ENCODE measurements around the gene ASB1.

The ASB1 gene

DNA sequence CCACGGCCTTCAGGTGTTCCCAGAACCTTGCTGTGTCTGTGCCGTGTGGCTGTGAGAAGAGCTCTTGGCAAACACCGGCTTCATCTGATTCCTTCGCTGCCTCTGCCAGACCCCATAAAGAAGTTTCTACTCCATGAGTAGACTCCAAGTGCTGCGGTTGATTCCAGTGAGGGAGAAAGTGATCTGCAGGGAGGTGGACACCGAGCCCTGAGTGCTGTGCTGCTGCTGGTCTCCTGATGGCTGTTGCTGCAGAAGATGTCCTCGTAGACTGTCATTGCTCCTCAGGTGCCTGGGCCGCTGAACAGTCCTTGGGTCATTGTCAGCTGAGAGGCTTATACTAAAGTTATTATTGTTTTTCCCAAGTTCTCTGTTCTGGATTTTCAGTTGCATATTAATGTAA lies 19.6 kb downstream of the ASB1 start:
- FAIRE-seq = no peak

GRCh38 chr2:238448031-238448955 lies 21.6 kb downstream of the ASB1 start:
- no peak for FAIRE-seq

- no peak for FAIRE-seq
Observed at GRCh38 chr2:238449241-238449640, 22.5 kb downstream of the ASB1 start.

DNA sequence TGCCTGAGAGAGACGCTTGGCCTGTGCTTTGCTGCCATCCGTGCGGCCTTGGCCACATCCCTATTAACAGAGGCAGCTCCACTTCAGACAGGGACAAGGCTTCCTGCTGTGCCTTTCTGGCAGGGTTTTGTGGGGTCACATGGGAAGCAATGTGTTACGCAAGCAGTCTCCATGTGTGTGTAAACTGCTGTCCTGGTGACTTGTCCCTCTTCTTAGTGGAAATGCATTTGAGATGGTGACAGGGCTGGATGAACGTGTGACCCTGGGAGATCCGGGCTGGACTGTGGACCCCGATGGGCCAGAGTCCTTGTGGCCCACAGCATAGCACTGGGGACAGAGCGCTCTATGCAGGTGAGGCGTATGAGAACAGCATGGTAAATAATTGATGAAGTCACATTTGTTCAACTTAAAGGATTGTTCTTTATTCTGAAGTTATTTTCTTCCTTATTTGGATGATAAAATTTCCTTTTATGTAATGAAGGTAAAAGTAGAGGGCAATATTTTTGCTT lies 23.2 kb downstream of the ASB1 start:
- no peak for FAIRE-seq

GRCh38 chr2:238450440-238450861 lies 23.7 kb downstream of the ASB1 start:
- FAIRE-seq = no peak

GRCh38 chr2:238453842-238454241 lies 27.1 kb downstream of the ASB1 start:
- FAIRE-seq = no peak

DNA sequence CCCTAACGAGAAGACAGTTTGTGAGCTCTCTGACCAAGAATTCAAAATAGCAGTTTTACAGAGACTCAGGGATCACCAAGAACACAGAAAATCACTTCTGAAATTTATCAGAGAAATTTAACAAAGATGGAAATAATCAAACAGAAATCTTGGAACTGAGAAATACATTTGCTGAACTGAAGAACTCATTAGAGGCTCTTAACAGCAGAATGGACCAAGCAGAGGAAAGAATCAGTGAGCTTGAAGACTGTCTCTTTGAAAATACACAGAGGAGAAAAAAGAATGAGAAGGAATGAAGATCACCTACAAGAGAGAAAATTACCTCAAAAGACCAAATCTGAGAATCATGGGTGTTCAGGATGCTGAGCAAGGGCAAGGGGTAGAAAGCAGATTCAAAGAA lies 29.7 kb downstream of the ASB1 start:
- no peak for FAIRE-seq

DNA sequence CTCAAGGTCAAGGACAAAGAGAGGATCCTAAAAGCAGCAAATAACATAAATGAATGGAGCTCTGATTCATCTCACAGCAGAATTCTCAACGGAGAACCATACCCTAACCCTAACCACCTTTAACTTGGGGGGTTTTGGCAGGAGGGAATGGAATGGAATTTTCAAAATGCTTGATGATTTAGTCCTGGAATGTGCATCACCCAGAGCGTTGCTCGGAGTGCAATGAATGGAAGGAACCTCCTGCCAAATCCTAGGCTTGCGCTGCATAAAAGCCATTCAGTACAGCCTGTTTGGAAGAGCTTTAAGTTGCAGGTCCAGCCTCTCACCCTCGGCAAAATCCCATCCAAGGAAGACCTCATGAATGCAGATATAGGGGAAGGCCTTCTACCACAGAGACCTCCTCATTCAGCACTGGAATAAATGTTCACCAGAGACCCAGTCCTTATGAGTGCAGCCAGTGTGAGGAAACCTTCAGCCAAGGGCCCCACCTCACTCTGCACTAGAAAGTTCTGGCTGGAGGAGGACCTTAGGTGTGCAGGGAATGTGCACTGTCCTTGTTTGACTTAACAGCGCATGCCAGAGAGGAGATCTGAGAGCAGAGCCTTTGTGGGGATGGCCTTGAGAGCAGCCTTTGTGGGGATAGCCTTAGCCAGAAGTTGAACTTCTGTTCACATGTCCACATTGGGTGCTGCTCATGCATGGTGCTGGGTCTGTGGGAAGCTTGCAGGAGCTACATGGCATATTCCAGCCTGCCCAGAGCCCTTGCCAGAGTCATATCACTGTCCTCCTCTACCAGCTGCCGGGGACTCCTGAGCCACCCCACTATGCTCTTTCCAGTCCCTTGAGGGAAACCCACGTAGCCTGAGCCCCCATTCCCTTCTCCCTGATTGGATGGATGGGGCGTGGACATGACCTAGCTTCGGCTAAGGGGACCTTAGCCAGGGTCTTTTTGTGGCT lies 30.5 kb downstream of the ASB1 start:
- FAIRE-seq = no peak

- no peak for FAIRE-seq
Observed at GRCh38 chr2:238457927-238458324, 31.2 kb downstream of the ASB1 start.

DNA sequence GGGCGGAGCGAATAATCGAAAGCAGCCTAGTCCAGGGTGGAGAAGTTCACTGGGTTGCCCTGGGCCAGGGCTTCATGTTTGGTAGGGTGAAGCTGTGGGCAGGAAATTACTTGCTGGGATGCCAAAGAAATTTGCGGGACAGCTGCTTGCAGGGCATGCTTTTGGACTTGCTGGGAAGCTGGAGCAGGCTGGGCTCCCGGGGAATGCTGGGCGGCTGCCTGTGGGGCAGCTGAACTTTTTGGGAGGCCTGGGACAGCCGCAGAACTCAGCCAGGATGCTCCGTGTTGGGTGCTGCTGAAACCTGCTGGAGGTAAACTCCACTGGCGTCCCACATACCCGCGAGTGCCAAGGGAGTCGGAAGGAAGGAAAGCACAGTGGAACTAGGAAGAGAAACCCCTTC lies 31.9 kb downstream of the ASB1 start:
- FAIRE-seq = no peak

GRCh38 chr2:238459081-238459629 lies 32.4 kb downstream of the ASB1 start:
- no peak for FAIRE-seq

GRCh38 chr2:238461051-238461450 lies 34.3 kb downstream of the ASB1 start:
- FAIRE-seq = no peak

DNA sequence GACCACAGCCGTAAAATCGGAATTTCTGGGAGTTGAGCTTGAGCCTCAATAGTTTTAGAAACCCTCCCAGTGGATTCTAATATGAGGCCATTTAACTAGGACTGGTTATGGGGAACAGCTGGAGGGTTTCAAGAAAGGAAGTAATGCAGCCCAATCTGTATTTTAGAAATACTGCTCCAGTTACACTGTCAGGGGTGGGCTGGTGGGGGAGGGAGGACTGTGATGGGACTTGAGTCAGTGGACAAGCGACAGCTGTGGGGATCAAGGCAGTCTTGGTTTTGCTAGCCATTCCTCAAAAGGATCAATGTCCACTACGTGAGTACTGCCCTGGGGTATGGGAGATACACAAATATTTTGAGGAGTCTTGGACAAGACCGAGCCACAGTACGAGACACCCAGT lies 34.8 kb downstream of the ASB1 start:
- no peak for FAIRE-seq

DNA sequence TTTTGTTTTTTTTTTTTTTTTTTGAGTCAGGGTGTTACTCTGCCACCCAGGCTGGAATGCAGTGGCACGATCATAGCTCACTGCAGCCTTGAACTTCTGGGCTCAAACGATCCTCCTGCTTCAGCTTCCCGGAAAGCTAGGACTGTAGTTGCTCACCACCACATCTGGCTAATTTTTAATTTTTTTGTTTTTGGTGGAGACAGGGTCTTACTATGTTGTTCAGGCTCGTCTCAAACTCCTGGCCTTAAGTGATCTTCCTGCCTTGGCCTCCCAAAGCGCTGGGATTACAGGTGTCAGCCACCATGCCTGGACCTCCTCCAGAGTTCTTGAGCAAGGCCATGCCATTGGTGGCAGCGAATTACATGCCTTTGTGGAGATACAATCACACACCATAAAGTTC lies 35.2 kb downstream of the ASB1 start:
- no peak for FAIRE-seq

DNA sequence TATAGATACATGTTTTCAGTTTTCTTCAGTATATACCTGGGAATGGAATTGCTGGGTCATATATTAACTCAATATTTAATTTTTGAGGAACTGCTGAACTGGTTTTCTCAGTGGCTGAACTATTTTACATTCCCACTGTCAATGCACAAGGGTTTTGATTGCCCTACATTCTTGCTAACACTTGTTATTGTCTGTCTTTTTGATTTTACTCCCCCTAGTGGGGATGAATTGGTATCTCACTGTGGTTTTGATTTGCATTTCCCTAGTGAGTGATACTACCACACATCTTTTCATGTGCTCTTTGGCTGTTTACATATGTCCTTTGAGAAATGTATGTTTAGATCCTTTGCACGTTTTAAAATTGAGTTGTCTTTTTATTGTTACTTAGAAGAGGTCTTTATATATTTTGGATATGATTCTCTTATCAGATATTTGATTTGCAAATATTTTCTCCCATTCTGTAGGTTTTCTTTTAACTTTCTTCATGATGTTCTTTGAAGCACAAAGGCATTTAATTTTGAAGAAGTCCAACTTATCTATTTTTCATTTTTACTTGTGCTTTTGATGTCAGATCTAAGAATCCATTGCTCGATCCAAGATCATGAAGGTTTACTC lies 36.2 kb downstream of the ASB1 start:
- FAIRE-seq = peak; percentile 94

DNA sequence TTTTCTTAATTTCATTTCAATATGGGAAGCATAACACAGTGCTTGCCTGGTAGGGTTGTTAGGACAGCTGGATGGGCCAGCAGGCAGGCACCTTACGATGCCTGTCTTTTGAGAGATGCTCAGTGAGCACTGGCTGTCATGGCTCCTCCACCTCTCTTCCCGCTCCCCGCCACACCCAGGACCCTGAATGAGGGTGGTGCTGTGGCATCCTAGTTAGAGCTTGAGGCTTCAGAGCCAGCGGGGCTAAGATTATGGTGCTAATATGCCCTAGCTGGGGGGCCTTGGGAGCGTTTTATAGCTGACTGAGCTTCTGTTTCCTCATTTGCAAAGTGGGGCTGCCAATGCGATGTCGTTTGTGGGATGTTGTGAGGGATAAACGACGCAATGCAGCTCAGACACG lies 37.7 kb downstream of the ASB1 start:
- FAIRE-seq = no peak

- FAIRE-seq = no peak
Observed at GRCh38 chr2:238465487-238466242, 38.9 kb downstream of the ASB1 start.

GRCh38 chr2:238466243-238466756 lies 39.6 kb downstream of the ASB1 start:
- FAIRE-seq = no peak

GRCh38 chr2:238467062-238467461 lies 40.3 kb downstream of the ASB1 start:
- no peak for FAIRE-seq

DNA sequence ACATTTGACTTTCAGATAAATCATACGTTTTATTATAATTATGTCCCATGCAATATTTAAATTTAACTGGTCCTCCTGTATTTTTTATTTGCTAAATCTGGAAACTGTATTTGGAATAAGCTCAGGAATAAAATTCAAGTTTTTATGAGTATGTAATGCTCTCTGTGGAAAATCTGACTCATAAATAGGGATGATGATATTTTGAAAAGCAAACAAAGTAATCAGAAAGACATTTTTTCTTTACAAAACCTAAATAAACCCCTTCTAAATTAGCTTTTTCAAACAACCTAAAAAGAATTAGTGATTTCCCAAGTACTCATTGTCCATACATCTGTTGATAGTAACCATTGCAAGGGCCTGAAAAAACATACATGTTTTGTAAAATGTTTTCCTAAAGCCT lies 41.1 kb downstream of the ASB1 start:
- FAIRE-seq = no peak

DNA sequence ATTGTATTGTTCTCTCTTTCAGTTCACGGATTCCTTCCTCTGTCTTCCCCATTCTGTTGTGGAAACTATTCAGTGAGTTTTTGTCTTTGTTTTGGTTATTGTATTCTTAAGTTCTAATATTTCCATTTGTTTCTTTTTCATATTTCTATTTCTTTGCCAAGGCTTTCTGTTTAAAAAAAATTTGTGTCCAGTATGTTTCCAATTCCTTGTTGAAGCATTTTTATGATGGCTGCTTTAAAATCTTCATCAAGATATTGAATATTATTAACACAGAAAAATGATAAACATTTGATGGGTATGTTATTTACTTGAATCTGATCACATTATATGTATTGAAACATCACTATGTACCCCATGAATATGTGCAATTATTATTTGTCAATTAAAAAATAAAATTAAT lies 42.4 kb downstream of the ASB1 start:
- no peak for FAIRE-seq

DNA sequence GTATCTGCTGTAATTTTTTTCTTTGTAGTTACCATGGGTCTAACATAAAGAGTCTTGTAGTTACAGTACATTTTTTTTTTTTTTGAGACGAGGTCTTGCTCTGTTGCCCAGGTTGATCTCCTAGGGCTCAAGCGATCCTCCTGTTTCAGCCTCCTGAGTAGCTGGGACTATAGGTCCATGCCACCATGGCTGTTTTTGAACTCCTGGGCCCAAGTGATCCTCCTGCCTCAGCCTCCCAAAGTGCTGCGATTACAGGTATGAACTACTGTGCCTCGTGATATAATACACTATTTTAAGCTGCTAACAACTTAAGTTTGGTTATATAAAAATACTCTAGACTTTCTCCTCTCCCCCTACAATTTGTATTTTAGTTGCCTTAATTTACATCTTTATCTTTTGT lies 46.3 kb downstream of the ASB1 start:
- FAIRE-seq = no peak
